Transverse colon (tissue), 4 donors: ENCODE data around the gene RSU1. TPM values are rescaled to one million over a fixed set of nuclear protein-coding genes. Genes with fewer than 3 reads are reported as not detected.

ENCODE experiments used
- DNase-seq: peaks from one replicate; pipeline ENCODE4 v3.0.0-alpha.2; 2019
- H3K27ac ChIP-seq, 4 donors: fragments of 200-600 bp; sonication (generic); 2 replicates each; pipeline ENCODE4 v1.5.1; 2016 to 2018; ENCODE audit warnings: inconsistent platforms in 4 of 4
- H3K27me3 ChIP-seq: fragments of 200-600 bp; sonication (generic); 2 replicates; pipeline ENCODE4 v1.5.1; 2017; ENCODE audit warnings: inconsistent platforms
- H3K36me3 ChIP-seq, 4 donors: fragments of 200-600 bp; sonication (generic); 2 replicates each; pipeline ENCODE4 v1.5.1; 2017 to 2019; ENCODE audit warnings: inconsistent platforms in 4 of 4
- H3K4me1 ChIP-seq, 4 donors: fragments of 200-600 bp; sonication (generic); 2 replicates each; pipeline ENCODE4 v1.5.1; 2017 to 2020; ENCODE audit warnings: inconsistent platforms in 4 of 4
- H3K4me3 ChIP-seq, 4 donors: fragments of 200-600 bp; sonication (generic); 1 replicate in 1 of 4; 2 replicates in 3 of 4; pipeline versions ENCODE4 v1.5.1 to v1.6.1; 2017 to 2019; ENCODE audit warnings: inconsistent platforms in 4 of 4
- H3K9me3 ChIP-seq, 2 donors: fragments of 200-600 bp; sonication (generic); 2 replicates each; pipeline ENCODE4 v1.5.1; 2017 to 2019; ENCODE audit warnings: inconsistent platforms in 2 of 2
- CTCF ChIP-seq, 5 experiments: fragments of 200-600 bp in 3 of 5; fragments of 450-650 bp in 2 of 5; sonication (generic) in 3 of 5; IDR thresholded peaks; 1 replicate in 2 of 5; 2 replicates in 3 of 5; pipeline ENCODE4 v1.5.1; 2016 to 2017; ENCODE audit warnings: antibody characterized with exemption in 5 of 5, inconsistent platforms in 3 of 5, mild to moderate bottlenecking in 2 of 5, moderate library complexity in 1 of 5
- EP300 ChIP-seq: sonication (generic); formaldehyde crosslinking; IDR thresholded peaks from one replicate; pipeline ENCODE4 v1.6.1; 2017; ENCODE audit warnings: antibody characterized with exemption, low read depth
- POLR2A ChIP-seq: fragments of 450-650 bp; IDR thresholded peaks from one replicate; pipeline ENCODE4 v1.6.1; 2016; ENCODE audit warnings: antibody characterized with exemption, mild to moderate bottlenecking, moderate library complexity
- POLR2AphosphoS5 ChIP-seq, 3 donors: sonication (generic); formaldehyde crosslinking; IDR thresholded peaks; one replicate each; pipeline ENCODE4 v1.6.1; 2016; ENCODE audit warnings: antibody characterized with exemption in 3 of 3
- WGBS, 2 donors: methylation state at CpG; one replicate each; pipeline ENCODE4 v1.1.5; 2018; ENCODE audit warnings: low coverage in 1 of 2; 5-methylcytosine and 5-hydroxymethylcytosine counted together
- in situ Hi-C, 4 donors: fragments of 200-750 bp; cut with MboI; loops; one replicate each; pipeline versions ENCODE4 v1.15.0 to v1.15.1; 2017; ENCODE audit warnings: low sequenced_read_pairs in 3 of 4, low pct_ligation_motif_present in 1 of 4, low pct_unique_long_range_greater_than_20kb in 1 of 4
- intact Hi-C: fragments of 100-400 bp; cut with DNase I; formaldehyde crosslinking; loops from one replicate; pipeline ENCODE4 v1.15.1; 2023; ENCODE audit warnings: low total_unique reads
- total RNA-seq, 4 donors: library from RNA; depleted of rRNA; stranded (reverse); fragments of >200 nt; gene quantifications; one replicate each; pipeline ENCODE4 v1.1.0, GENCODE V29; 2016

RSU1 gene
- total RNA-seq, 4 donors from 2014 or later, result 25.9 to 132 (median 67.0) TPM

DNA sequence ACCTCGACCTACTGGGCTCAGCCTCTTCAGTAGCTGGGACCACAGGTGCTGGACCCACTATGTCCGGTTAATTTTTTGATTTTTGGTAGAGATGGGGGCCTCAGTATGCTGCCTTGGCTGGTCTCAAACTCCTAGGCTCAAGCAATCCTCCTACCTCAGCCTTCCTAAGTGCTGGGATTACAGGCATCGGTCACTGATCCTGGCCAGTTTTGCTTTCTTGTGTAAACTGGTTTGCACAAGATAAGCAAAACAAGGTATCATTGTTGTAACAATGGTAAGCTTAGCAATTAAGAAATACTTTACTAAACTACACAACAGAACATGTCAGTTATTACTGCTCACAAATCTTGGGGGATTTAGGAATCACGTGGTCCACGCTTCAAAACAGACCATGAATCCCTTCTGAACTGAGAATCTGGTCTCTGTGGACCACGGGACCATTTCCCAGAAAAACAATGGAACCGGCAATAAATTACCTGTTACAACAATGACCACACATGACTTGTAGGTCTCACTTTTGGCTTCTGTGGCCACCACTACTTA lies 36.8 kb downstream of the RSU1 start:
- Histone ChIP-seq H3K4me1 (peaks cover 0 to 13% (median 1%) of the 10 kb centered on the region in 4 donors), H3K36me3 (no peaks in the 10 kb centered on the region), H3K4me3 (no peak overlapping the region), H3K9me3 (no peaks in the 10 kb centered on the region), H3K27me3 (no peaks in the 10 kb centered on the region), H3K27ac (no peak overlapping the region)
- no peak for DNase-seq
- WGBS, 2 donors, result 63 to 83% methylated on average over 2 to 7 of the region's 7 CpGs
- no peak for TF ChIP-seq POLR2AphosphoS5 (IDR thresholded peaks at IDR 0.05)
- no peak for TF ChIP-seq CTCF (IDR thresholded peaks at IDR 0.05)
- no peak for TF ChIP-seq POLR2A
- no peak for TF ChIP-seq EP300
- in situ Hi-C loops, result loop anchor here in 2 of 4 donors (25.0 kb wide), 1 partner anchor 893 kb away; no protein-coding TSS in a partner anchor
- intact Hi-C loops, result no loop called here

DNA sequence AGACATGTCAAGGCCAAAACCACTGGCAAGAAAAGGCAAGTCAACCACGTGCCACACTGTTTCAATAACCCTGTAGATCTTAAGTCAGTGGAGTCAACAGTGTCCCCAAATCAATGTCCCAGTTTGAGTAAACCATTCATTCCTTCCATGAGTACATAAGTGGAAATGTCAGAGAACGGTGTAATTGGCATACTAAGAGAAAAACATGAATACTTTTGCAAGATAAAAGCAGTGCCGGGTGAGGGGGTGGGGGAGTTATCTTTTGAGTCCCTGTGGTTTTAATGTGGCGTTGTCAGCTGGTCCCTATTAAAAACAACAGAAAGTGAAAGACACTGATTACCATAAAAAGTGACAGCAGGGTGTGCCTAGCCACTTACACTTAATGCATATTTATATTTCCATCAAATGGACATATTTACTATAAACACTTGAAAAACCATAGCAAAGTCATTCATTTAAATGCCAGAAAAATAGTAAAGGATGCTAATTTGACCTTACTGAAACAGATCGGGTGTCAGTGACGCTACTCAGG lies 37.8 kb downstream of the RSU1 start:
- intact Hi-C loops, result loop anchor here (10.0 kb wide), 1 partner anchor 875 kb away; no protein-coding TSS in a partner anchor
- TF ChIP-seq POLR2AphosphoS5 (IDR thresholded peaks at IDR 0.05), result no peak
- no peak for TF ChIP-seq EP300
- no peak for TF ChIP-seq CTCF (IDR thresholded peaks at IDR 0.05)
- no peak for TF ChIP-seq POLR2A
- no peaks in the 10 kb centered on the region for H3K9me3 ChIP-seq
- no peaks in the 10 kb centered on the region for H3K27me3 ChIP-seq
- 58% methylated on average over 6 of the region's 6 CpGs for WGBS, 2 donors
- no peak overlapping the region for H3K27ac ChIP-seq
- DNase-seq, result no peak
- in situ Hi-C loops, result loop anchor here in 3 of 4 donors (10.0 to 25.0 kb wide), 2 partner anchors 875 to 892 kb away; no protein-coding TSS in a partner anchor
- H3K4me1 ChIP-seq, result peaks cover 0 to 13% (median 1%) of the 10 kb centered on the region in 4 donors
- H3K4me3 ChIP-seq, result no peak overlapping the region
- H3K36me3 ChIP-seq, result no peaks in the 10 kb centered on the region

GRCh38 chr10:16777473-16778370 lies 39.5 kb downstream of the RSU1 start:
- in situ Hi-C loops, result loop anchor here in 3 of 4 donors (10.0 to 25.0 kb wide), 2 partner anchors 873 to 890 kb away; no protein-coding TSS in a partner anchor
- 18 to 48% methylated on average over 5 to 7 of the region's 7 CpGs for WGBS, 2 donors

More at GRCh38 chr10:16777473-16778370, 39.5 kb downstream of the RSU1 start:
- Histone ChIP-seq H3K9me3 (no peaks in the 10 kb centered on the region), H3K4me3 (no peak overlapping the region), H3K27me3 (no peaks in the 10 kb centered on the region), H3K27ac (peak overlapping the region in 1 of 4 donors; percentile 71), H3K4me1 (peaks cover 0 to 13% (median 1%) of the 10 kb centered on the region in 4 donors), H3K36me3 (no peaks in the 10 kb centered on the region)
- no peak for TF ChIP-seq POLR2A
- TF ChIP-seq POLR2AphosphoS5 (IDR thresholded peaks at IDR 0.05), result no peak
- TF ChIP-seq CTCF (IDR thresholded peaks at IDR 0.05), result peak; percentile 76 to 82 (median 79)
- no peak for TF ChIP-seq EP300
- no peak for DNase-seq
- intact Hi-C loops, result loop anchor here (10.0 kb wide), 1 partner anchor 873 kb away; no protein-coding TSS in a partner anchor
